ENCODE data around the gene HIVEP2. TPM values are rescaled to one million over a fixed set of nuclear protein-coding genes. Genes with fewer than 3 reads are reported as not detected.

The HIVEP2 gene
- polyA plus RNA-seq, 3 donors from 2014 or later: 0.13 to 4.6 (median 1.5) TPM

DNA sequence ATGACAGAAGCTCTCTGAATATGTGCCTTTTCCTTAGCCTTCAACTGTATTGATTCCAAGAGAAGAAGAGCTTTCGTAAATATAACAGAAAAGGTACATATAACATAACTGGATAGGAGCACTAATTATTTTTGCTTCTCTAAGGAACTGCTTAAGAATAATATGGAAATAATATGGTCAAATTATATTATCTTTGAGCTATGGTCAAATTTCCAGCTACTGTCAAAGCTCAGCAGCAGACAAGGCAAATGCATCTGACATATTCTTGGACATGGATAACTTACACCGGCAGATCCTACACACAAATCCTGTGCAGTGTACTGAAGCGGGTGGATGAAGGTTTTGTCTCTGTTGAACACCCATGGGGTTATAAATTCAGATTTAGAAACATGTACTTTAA, 150.6 kb downstream of the HIVEP2 start:
- Mint-ChIP-seq H3K36me3 (peaks cover 0 to 7% (median 0%) of the 10 kb centered on the region in 3 donors), H3K9me3 (no peaks in the 10 kb centered on the region), H3K4me3 (no peak overlapping the region), H3K4me1 (peaks cover 1 to 7% of the 10 kb centered on the region in 2 donors), H3K27me3 (ENCODE audit: low read depth in 3 of 3) (no peaks in the 10 kb centered on the region), H3K27ac (no peak overlapping the region)
- no peak for DNase-seq

DNA sequence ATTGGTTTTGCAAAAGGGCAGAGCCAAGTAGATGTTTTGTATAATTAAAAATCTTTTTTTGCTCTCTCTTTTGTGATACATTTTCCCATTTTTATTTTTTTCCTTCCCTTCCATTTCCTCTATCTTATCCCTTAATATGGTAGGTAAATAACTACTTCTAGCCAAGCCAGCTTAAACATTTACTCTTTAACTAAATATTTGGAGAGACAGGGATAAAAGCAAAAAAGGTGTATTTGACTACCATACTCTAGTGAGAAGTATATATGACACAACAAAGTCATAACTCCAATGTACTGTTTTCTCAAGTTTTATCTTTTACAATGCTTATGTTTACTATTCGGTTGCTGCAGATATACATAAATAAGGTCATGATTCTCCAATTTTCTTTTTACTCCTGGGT, 154.7 kb downstream of the HIVEP2 start:
- peaks cover 0 to 1% of the 10 kb centered on the region in 2 donors for H3K4me1 Mint-ChIP-seq
- H3K27me3 Mint-ChIP-seq (ENCODE audit: low read depth in 3 of 3): no peaks in the 10 kb centered on the region
- H3K4me3 Mint-ChIP-seq: no peak overlapping the region

DNA sequence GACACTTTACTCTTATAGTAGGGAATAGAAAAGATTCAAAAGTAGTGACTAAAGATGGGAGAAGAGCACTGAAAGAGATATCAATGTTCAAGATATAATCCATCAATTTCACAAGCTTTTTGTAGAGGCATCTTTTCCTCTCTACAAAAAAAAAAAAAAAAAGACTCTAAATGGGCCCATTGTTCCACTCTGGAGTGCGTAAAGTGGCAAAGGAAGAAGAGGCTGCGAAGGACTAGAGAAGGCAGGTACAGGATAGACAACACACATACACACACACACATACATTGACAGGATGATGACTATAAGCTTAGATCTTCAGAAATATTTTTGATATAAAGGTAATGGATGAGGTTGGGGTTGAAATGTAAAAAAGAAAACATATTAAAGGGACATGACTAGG, 157.6 kb downstream of the HIVEP2 start:
- DNase-seq: no peak
- H3K36me3 Mint-ChIP-seq: peaks cover 0 to 6% (median 5%) of the 10 kb centered on the region in 3 donors
- peaks cover 9 to 12% of the 10 kb centered on the region in 2 donors for H3K4me1 Mint-ChIP-seq
- no peak overlapping the region for H3K4me3 Mint-ChIP-seq
- no peaks in the 10 kb centered on the region for H3K9me3 Mint-ChIP-seq
- no peaks in the 10 kb centered on the region for H3K27me3 Mint-ChIP-seq (ENCODE audit: low read depth in 3 of 3)
- H3K27ac Mint-ChIP-seq: no peak overlapping the region

More for the DNA sequence above, 154.7 kb downstream of the HIVEP2 start:
- H3K36me3 Mint-ChIP-seq: peaks cover 0 to 6% (median 5%) of the 10 kb centered on the region in 3 donors
- H3K9me3 Mint-ChIP-seq: no peaks in the 10 kb centered on the region
- DNase-seq: no peak
- H3K27ac Mint-ChIP-seq: no peak overlapping the region

DNA sequence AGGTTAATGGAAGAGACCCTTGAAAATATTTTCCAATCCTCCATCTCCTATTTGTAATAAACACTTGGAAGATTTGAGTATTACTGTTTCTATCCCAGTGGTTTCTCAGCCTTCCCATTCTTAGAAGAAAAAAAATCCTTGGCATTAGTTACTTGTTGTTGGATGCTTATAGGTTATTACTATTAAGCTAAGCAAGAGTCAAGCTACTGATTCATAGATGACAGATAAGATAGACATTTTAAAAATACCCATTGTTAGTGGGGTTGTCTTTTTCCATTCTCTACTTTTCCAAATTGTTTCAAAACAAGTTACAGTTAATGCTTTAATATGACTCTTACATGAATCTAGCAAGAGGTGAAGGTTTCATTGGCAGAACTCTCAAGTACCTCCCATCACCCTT, 158.5 kb downstream of the HIVEP2 start:
- Mint-ChIP-seq H3K4me1 (peaks cover 12 to 21% of the 10 kb centered on the region in 2 donors), H3K4me3 (no peak overlapping the region), H3K27ac (no peak overlapping the region), H3K36me3 (peaks cover 0 to 5% (median 5%) of the 10 kb centered on the region in 3 donors), H3K27me3 (ENCODE audit: low read depth in 3 of 3) (no peaks in the 10 kb centered on the region), H3K9me3 (no peaks in the 10 kb centered on the region)
- no peak for DNase-seq

GRCh38 chr6:142784344-142784743, 160.6 kb downstream of the HIVEP2 start:
- Mint-ChIP-seq H3K4me1 (peaks cover 12 to 26% of the 10 kb centered on the region in 2 donors), H3K27me3 (ENCODE audit: low read depth in 3 of 3) (peaks cover 0 to 2% (median 0%) of the 10 kb centered on the region in 3 donors), H3K36me3 (peaks cover 0 to 8% (median 7%) of the 10 kb centered on the region in 3 donors), H3K9me3 (no peaks in the 10 kb centered on the region), H3K27ac (peak overlapping the region in 2 of 6 donors; percentile 29 to 34), H3K4me3 (no peak overlapping the region)
- DNase-seq: no peak

- H3K27ac Mint-ChIP-seq: peak overlapping the region in 2 of 6 donors; percentile 12 to 19
- H3K4me1 Mint-ChIP-seq: peaks cover 12 to 26% of the 10 kb centered on the region in 2 donors
- peaks cover 0 to 8% (median 4%) of the 10 kb centered on the region in 3 donors for H3K36me3 Mint-ChIP-seq
- no peak for DNase-seq
- peaks cover 0 to 2% (median 0%) of the 10 kb centered on the region in 3 donors for H3K27me3 Mint-ChIP-seq (ENCODE audit: low read depth in 3 of 3)
- no peak overlapping the region for H3K4me3 Mint-ChIP-seq
- H3K9me3 Mint-ChIP-seq: no peaks in the 10 kb centered on the region
These were observed 161.5 kb downstream of the HIVEP2 start for GRCh38 chr6:142783499-142783898.

DNA sequence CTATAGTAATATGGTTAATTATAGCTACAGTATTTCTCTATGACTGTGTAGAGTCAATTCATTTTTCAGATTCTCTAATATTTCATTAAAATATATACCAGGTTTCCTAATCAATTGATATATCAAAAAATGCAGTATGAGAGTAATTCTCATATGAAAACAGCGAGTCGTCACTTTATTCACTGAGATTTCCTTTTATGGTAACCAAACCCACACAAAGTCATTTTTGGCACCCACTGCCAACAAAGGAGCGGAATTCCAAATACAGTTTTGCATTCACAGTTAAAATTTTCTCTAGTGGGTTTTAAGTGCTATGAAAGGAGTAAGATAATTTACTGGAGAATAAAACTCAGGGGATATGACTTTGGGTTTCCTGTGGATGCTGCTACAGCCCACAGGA, 163.8 kb downstream of the HIVEP2 start:
- H3K9me3 Mint-ChIP-seq: no peaks in the 10 kb centered on the region
- H3K4me1 Mint-ChIP-seq: peaks cover 12 to 26% of the 10 kb centered on the region in 2 donors
- no peak for DNase-seq
- H3K36me3 Mint-ChIP-seq: peaks cover 0 to 7% (median 3%) of the 10 kb centered on the region in 3 donors
- peak overlapping the region in 1 of 6 donors; percentile 63 for H3K27ac Mint-ChIP-seq
- peaks cover 0 to 2% (median 0%) of the 10 kb centered on the region in 3 donors for H3K27me3 Mint-ChIP-seq (ENCODE audit: low read depth in 3 of 3)
- no peak overlapping the region for H3K4me3 Mint-ChIP-seq

DNA sequence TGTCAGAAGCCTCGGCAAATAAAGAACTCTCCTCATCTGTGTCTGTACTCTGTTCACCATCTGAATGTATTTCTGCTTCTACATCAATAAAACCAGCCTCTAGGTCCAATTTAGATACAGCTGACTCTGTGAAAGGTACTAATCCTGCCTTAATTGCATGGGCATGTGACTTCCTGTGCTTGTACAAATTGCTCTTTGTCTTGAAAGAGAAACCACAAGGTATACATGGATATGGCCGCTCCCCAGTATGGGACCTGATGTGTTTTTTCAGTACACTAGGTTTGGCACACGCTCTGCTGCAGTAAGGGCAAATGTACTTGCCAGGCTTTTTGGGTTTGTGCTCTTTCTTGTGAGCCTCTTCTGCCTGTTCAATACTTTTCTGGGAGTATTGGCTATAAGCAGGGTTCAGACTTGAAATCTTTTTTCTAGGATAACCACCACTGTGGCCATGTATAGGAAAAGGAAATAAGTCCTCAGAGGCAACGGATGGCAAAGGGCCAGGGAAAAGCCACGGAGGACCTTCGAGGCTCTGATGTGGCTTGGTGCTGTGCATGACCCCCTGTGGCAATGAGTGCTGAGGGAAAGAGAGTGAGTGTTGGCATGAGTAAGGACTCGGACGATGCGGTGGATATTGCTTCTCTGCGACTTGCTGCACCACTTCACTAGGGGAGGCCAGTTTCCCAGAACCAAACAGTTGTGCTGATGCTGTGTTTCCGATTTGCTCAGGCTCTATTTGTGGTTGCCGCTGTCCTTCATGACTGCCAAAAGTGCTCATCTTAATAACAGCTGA, 170.9 kb downstream of the HIVEP2 start:
- DNase-seq: no peak
- Mint-ChIP-seq H3K36me3 (peaks cover 39 to 54% (median 39%) of the 10 kb centered on the region in 3 donors), H3K27me3 (ENCODE audit: low read depth in 3 of 3) (peaks cover 0 to 4% (median 0%) of the 10 kb centered on the region in 3 donors), H3K4me1 (no peaks in the 10 kb centered on the region), H3K4me3 (no peak overlapping the region), H3K9me3 (no peaks in the 10 kb centered on the region), H3K27ac (no peak overlapping the region)

DNA sequence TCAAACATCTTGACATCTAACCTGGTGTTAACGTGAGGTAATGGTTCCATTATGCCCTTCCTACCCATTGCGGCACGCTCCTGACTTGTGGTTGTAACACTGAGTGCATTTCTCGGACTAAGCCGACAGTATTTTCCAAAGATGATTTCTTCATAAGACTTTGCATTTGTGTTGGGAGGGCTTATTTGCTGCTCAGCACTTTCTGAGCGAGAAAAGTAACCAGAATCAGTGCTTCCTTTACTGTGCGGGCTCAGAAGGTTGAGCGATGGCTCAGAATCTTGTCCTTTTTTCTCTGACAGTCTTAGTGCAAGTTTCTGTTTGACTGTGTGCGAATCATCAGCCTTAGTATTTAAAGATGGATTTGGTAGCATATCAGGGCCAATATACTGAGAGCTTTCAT, 171.7 kb downstream of the HIVEP2 start:
- no peaks in the 10 kb centered on the region for H3K4me1 Mint-ChIP-seq
- no peak for DNase-seq

DNA sequence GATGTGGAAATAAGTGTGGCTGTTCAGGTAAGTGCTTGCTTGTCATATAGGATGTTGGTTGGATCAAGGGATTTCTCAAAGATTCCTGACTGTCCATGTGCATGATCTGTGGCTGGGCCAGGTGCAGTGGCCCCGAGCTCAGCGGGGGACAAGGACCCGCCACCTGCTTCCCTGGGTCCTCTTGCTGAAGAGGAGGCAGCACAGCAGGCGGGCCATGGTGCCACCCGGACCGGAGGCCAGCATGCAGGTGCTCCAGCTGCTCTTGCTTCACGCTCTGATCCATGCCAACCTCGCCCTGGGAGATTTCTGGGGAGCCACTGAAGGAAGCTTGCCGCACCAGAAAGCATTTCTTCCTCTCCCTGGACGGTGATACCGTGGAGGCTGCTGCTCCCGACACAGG, 173.8 kb downstream of the HIVEP2 start:
- DNase-seq: no peak
- H3K9me3 Mint-ChIP-seq: no peaks in the 10 kb centered on the region
- no peaks in the 10 kb centered on the region for H3K4me1 Mint-ChIP-seq
- H3K4me3 Mint-ChIP-seq: no peak overlapping the region
- peaks cover 0 to 4% (median 0%) of the 10 kb centered on the region in 3 donors for H3K27me3 Mint-ChIP-seq (ENCODE audit: low read depth in 3 of 3)
- no peak overlapping the region for H3K27ac Mint-ChIP-seq
- peaks cover 36 to 74% (median 41%) of the 10 kb centered on the region in 3 donors for H3K36me3 Mint-ChIP-seq

More for the DNA sequence above, 171.7 kb downstream of the HIVEP2 start:
- Mint-ChIP-seq H3K9me3 (no peaks in the 10 kb centered on the region), H3K36me3 (peaks cover 39 to 55% (median 39%) of the 10 kb centered on the region in 3 donors), H3K27me3 (ENCODE audit: low read depth in 3 of 3) (peaks cover 0 to 4% (median 0%) of the 10 kb centered on the region in 3 donors), H3K27ac (peak overlapping the region in 1 of 6 donors; percentile 6), H3K4me3 (no peak overlapping the region)

- peaks cover 23 to 54% (median 24%) of the 10 kb centered on the region in 3 donors for H3K36me3 Mint-ChIP-seq
- no peaks in the 10 kb centered on the region for H3K9me3 Mint-ChIP-seq
- DNase-seq: no peak
- H3K27me3 Mint-ChIP-seq (ENCODE audit: low read depth in 3 of 3): no peaks in the 10 kb centered on the region
- H3K27ac Mint-ChIP-seq: no peak overlapping the region
- H3K4me3 Mint-ChIP-seq: no peak overlapping the region
- H3K4me1 Mint-ChIP-seq: peaks cover 0 to 8% of the 10 kb centered on the region in 2 donors
These were observed 179.7 kb downstream of the HIVEP2 start for GRCh38 chr6:142765306-142765705.

GRCh38 chr6:142764311-142764710, 180.7 kb downstream of the HIVEP2 start:
- no peak for DNase-seq
- Mint-ChIP-seq H3K27me3 (ENCODE audit: low read depth in 3 of 3) (no peaks in the 10 kb centered on the region), H3K4me3 (no peak overlapping the region), H3K4me1 (peaks cover 0 to 8% of the 10 kb centered on the region in 2 donors), H3K36me3 (peaks cover 24 to 54% (median 26%) of the 10 kb centered on the region in 3 donors), H3K9me3 (no peaks in the 10 kb centered on the region), H3K27ac (no peak overlapping the region)

DNA sequence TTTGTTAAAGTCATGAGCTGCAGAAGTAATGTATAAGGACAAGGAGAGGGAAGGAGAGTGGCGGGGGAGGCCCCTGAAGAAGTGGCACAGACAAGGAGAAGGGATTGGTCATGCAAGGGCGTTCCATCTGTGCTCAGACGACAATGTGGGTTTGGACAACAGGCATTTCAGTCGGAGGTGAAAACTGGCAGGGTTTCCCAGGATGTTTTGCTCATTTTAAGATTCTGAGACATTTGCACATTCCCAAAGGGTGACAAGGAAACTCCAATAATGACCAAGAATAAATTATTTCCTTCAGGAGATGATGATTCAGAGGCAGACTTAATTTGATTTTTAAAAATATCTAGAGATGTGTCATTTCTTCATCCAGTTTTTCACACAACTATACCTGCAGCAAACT, 181.8 kb downstream of the HIVEP2 start:
- Mint-ChIP-seq H3K4me1 (peaks cover 0 to 8% of the 10 kb centered on the region in 2 donors), H3K4me3 (no peak overlapping the region)

DNA sequence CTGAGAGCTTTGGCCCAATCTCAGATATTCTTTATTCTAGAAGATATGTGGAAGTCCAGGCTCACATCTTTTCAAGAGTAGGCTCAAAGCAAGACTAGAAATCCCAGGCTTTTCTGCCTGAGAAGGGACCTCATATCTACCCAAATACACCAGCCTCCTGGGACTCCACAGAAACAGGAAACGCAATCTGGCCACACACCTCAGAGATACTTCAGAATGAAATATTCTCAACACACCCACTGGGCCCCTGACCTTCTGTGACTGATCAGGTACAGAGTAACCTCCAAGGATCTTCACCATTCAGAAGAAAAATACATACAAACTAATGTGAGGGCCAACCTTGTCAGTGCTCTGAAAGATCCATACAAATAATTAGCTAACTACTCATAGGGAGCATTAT, 183.2 kb downstream of the HIVEP2 start:
- Mint-ChIP-seq H3K27ac (peak overlapping the region in 2 of 6 donors; percentile 32 to 69), H3K4me1 (peaks cover 0 to 8% of the 10 kb centered on the region in 2 donors), H3K36me3 (peaks cover 34 to 51% (median 41%) of the 10 kb centered on the region in 3 donors), H3K9me3 (no peaks in the 10 kb centered on the region), H3K4me3 (no peak overlapping the region), H3K27me3 (ENCODE audit: low read depth in 3 of 3) (peaks cover 0 to 1% (median 0%) of the 10 kb centered on the region in 3 donors)
- DNase-seq: no peak

More for the DNA sequence above, 181.8 kb downstream of the HIVEP2 start:
- Mint-ChIP-seq H3K9me3 (no peaks in the 10 kb centered on the region), H3K36me3 (peaks cover 24 to 55% (median 31%) of the 10 kb centered on the region in 3 donors), H3K27ac (no peak overlapping the region), H3K27me3 (ENCODE audit: low read depth in 3 of 3) (no peaks in the 10 kb centered on the region)
- no peak for DNase-seq
